HG03432 (cell line): ENCODE measurements around the gene TIMM44.
"Not testable (repeated sequence)": the region's sequence is repeated elsewhere in the genome, so short reads cannot be mapped to it uniquely, and the experiment has no call there.

Experiments used
- ATAC-seq: cut with Tn5 transposase; IDR thresholded peaks from one replicate; pipeline ENCODE4 v1.9.1; 2021; ENCODE audit warnings: mild to moderate bottlenecking, moderate library complexity; ENCODE audit not compliant: unreplicated experiment

The TIMM44 gene

GRCh38 chr19:7953060-7953459 lies 9.6 kb upstream of the TIMM44 start:
- no peak for ATAC-seq

- ATAC-seq: no peak
Measured at GRCh38 chr19:7947939-7948338, 4.5 kb upstream of the TIMM44 start.

- ATAC-seq: peak; percentile 25
Measured at GRCh38 chr19:7944177-7944761, 803 bp upstream of the TIMM44 start.

- peak; percentile 26 for ATAC-seq
Measured at GRCh38 chr19:7942981-7943443, 454 bp downstream of the TIMM44 start.

- ATAC-seq: no peak
Measured at GRCh38 chr19:7941895-7942596, 1.4 kb downstream of the TIMM44 start.

- no peak for ATAC-seq
Measured at GRCh38 chr19:7940841-7941240, 2.6 kb downstream of the TIMM44 start.

GRCh38 chr19:7934766-7935165 lies 8.7 kb downstream of the TIMM44 start:
- ATAC-seq: no peak

- no peak for ATAC-seq
Measured at GRCh38 chr19:7933828-7934725, 9.4 kb downstream of the TIMM44 start.

- no peak for ATAC-seq
Measured at GRCh38 chr19:7933411-7933810, 10.1 kb downstream of the TIMM44 start.

GRCh38 chr19:7932930-7933300 lies 10.6 kb downstream of the TIMM44 start:
- no peak for ATAC-seq

GRCh38 chr19:7932276-7932929 lies 11.1 kb downstream of the TIMM44 start:
- ATAC-seq: no peak

- ATAC-seq: no peak
Measured at GRCh38 chr19:7931221-7932061, 12.0 kb downstream of the TIMM44 start.

- ATAC-seq: no peak
Measured at GRCh38 chr19:7930765-7931164, 12.7 kb downstream of the TIMM44 start.

GRCh38 chr19:7930030-7930429 lies 13.4 kb downstream of the TIMM44 start:
- ATAC-seq: not testable (repeated sequence)

GRCh38 chr19:7928741-7929701 lies 14.4 kb downstream of the TIMM44 start:
- no peak for ATAC-seq

- no peak for ATAC-seq
Measured at GRCh38 chr19:7928334-7928706, 15.1 kb downstream of the TIMM44 start.

- ATAC-seq: no peak
Measured at GRCh38 chr19:7927605-7928333, 15.7 kb downstream of the TIMM44 start.
